KMS-11 (cell line): ENCODE measurements around the gene PROM2.

Experiments
- H2AFZ ChIP-seq: fragments of 200-600 bp; sonication (generic); 2 replicates; pipeline ENCODE4 v1.6.1; 2016; ENCODE audit warnings: antibody characterized with exemption, mixed run types, low read depth
- H3K27ac ChIP-seq: fragments of 200-600 bp; sonication (generic); 2 replicates; pipeline ENCODE4 v1.6.1; 2016; ENCODE audit warnings: mild to moderate bottlenecking, mixed run types
- H3K27me3 ChIP-seq: fragments of 200-600 bp; sonication (generic); 2 replicates; pipeline ENCODE4 v1.6.1; 2017; ENCODE audit warnings: mild to moderate bottlenecking, low read depth, mixed run types, moderate library complexity; ENCODE audit not compliant: insufficient read depth
- H3K36me3 ChIP-seq: fragments of 200-600 bp; sonication (generic); 2 replicates; pipeline ENCODE4 v1.6.1; 2017; ENCODE audit warnings: mild to moderate bottlenecking, mixed run types; ENCODE audit not compliant: insufficient read depth
- H3K4me1 ChIP-seq: fragments of 200-600 bp; sonication (generic); 2 replicates; pipeline ENCODE4 v1.6.1; 2016; ENCODE audit warnings: mild to moderate bottlenecking, low read depth, mixed run types; ENCODE audit not compliant: poor library complexity, severe bottlenecking
- H3K4me2 ChIP-seq: fragments of 200-600 bp; sonication (generic); 2 replicates; pipeline ENCODE4 v1.7.0; 2016; ENCODE audit warnings: mild to moderate bottlenecking, mixed run types
- H3K4me3 ChIP-seq: fragments of 200-600 bp; sonication (generic); IDR thresholded peaks from 2 replicates; pipeline ENCODE4 v1.6.1; 2017; ENCODE audit warnings: low read depth, low read length, mixed read lengths; ENCODE audit not compliant: insufficient read depth
- H3K79me2 ChIP-seq: fragments of 200-600 bp; sonication (generic); 2 replicates; pipeline ENCODE4 v1.6.1; 2016; ENCODE audit warnings: low read depth, mixed run types; ENCODE audit not compliant: insufficient read depth
- H3K9ac ChIP-seq: fragments of 200-600 bp; sonication (generic); 2 replicates; pipeline ENCODE4 v1.6.1; 2016; ENCODE audit warnings: mild to moderate bottlenecking, mixed run types
- H4K20me1 ChIP-seq: fragments of 200-600 bp; sonication (generic); 2 replicates; pipeline ENCODE4 v1.6.1; 2016; ENCODE audit warnings: mild to moderate bottlenecking, mixed run types; ENCODE audit not compliant: insufficient read depth
- TF ChIP-seq, protein P1 (sequence below): fragments of 200-600 bp; sonication (generic); conservative IDR thresholded peaks from 2 replicates; pipeline ENCODE4 v1.6.1; 2017; ENCODE audit warnings: low read depth, mild to moderate bottlenecking, antibody characterized with exemption, low read length, moderate library complexity, mixed read lengths

Gene PROM2

DNA sequence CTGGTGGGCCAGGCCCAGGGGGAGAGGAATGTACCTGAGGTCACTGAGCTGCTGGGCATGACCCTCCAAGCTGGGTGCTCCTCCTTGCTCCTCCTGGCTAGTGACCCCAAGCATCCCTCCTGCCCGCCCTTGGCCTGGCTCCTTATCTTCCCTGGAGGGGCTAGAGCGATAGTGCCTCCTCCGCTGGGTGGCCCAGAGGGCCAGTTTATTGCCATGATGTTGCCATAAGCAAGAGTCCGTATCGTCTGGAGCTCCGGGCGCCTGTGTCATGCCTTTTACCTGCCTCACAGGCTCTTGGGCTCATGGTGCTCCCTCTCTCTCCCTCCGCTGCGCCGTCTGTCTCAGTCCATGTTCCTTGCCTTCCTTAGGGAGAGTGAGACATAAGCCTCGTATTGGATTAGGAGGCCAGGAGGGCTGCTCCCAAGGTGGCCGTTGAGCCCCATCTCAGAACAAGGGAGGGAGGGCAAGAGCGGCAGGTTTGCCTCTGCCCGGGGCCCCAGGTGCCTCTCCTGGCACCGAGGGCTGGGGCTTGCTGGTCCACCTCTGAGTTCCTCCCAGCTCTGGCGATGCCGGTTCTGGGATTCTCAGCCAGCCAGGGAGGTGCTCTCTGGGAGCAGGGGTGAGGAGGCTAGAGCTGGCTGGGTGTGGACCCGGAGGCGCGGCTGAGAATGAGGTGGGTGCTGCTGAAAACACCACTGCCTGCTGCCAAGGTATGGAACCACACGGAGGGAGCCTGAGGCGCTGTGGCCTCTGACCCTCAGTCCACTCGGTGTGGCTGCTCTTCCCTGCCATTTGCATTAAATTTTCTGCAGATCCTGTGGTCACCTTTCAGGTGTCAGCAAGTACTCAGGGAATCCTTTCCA, 45.5 kb downstream of the PROM2 start:
- Histone ChIP-seq H3K27ac (no peak overlapping the region), H3K4me1 (no peaks in the 10 kb centered on the region), H3K27me3 (no peaks in the 10 kb centered on the region), H3K4me2 (no peak overlapping the region), H3K9ac (no peak overlapping the region), H3K4me3 (no peak overlapping the region), H4K20me1 (no peaks in the 10 kb centered on the region), H3K79me2 (no peaks in the 10 kb centered on the region), H3K36me3 (no peaks in the 10 kb centered on the region), H2AFZ (no peak overlapping the region)
- TF ChIP-seq, protein P1, sequence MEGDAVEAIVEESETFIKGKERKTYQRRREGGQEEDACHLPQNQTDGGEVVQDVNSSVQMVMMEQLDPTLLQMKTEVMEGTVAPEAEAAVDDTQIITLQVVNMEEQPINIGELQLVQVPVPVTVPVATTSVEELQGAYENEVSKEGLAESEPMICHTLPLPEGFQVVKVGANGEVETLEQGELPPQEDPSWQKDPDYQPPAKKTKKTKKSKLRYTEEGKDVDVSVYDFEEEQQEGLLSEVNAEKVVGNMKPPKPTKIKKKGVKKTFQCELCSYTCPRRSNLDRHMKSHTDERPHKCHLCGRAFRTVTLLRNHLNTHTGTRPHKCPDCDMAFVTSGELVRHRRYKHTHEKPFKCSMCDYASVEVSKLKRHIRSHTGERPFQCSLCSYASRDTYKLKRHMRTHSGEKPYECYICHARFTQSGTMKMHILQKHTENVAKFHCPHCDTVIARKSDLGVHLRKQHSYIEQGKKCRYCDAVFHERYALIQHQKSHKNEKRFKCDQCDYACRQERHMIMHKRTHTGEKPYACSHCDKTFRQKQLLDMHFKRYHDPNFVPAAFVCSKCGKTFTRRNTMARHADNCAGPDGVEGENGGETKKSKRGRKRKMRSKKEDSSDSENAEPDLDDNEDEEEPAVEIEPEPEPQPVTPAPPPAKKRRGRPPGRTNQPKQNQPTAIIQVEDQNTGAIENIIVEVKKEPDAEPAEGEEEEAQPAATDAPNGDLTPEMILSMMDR: no peak

DNA sequence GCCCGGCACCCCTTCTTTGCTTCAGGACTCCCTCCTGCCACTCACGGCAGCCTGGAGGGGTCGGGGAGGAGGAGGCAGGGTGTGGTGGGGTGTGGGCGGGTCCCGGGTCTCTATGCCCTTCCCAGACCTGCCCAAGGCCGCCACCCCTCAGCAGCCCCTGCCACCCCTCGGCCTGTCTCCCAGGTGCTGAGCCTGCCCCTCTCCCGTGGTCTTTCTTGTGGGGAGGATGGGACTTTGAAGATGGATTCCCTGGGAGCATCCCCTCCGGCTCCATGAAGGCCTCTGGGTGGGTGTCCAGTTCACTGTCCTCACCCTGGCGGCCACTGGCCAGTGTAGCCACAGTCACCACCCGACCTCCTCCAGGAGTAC, 46.1 kb downstream of the PROM2 start:
- Histone ChIP-seq H3K4me3 (no peak overlapping the region), H3K36me3 (no peaks in the 10 kb centered on the region), H3K27ac (no peak overlapping the region), H3K4me1 (no peaks in the 10 kb centered on the region), H3K9ac (no peak overlapping the region), H2AFZ (no peak overlapping the region), H3K27me3 (no peaks in the 10 kb centered on the region), H3K4me2 (no peak overlapping the region), H3K79me2 (no peaks in the 10 kb centered on the region), H4K20me1 (no peaks in the 10 kb centered on the region)
- TF ChIP-seq, protein P1: no peak

DNA sequence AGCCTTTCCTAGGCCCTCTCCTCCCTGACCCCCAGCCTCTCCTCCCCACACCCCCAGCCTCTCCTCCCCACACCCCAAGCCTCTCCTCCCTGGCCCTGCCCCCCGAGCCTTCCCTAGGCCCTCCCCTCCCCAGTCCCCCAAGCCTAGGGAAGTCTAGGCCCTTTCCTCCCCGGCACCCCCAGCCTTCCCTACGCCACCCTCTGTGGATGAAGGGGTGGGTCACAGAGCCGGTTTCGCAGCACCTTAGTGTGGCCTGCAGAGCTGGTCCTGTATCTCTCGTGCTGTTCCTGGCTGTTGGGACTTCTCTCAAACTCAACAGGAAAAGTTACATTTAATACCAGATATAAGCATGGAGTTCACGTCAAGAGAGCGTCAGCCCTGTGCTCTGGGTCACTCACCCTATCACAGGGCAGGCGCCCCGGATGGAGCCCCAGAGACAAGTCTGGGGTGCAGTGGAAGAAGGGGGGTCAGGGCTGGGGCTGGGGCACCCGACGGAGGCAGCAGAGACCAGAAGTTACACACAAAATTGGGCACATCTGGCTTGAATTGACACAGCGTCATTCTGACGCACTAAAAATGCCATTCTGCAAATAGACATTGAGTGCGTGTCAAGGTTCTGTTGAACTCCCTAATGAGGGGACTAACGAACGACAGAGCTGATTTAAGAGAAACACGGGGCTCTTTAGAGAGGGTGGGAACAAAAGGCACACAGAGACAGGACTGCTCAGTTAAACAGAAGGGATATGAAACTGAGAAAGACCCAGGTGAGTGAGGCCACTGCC, 46.9 kb downstream of the PROM2 start:
- no peaks in the 10 kb centered on the region for H3K27me3 ChIP-seq
- H3K4me1 ChIP-seq: no peaks in the 10 kb centered on the region
- no peak overlapping the region for H3K27ac ChIP-seq
- H4K20me1 ChIP-seq: no peaks in the 10 kb centered on the region
- H3K36me3 ChIP-seq: no peaks in the 10 kb centered on the region
- TF ChIP-seq, protein P1: no peak
- no peak overlapping the region for H3K9ac ChIP-seq
- no peak overlapping the region for H2AFZ ChIP-seq
- H3K79me2 ChIP-seq: no peaks in the 10 kb centered on the region
- H3K4me2 ChIP-seq: no peak overlapping the region
- H3K4me3 ChIP-seq: no peak overlapping the region

DNA sequence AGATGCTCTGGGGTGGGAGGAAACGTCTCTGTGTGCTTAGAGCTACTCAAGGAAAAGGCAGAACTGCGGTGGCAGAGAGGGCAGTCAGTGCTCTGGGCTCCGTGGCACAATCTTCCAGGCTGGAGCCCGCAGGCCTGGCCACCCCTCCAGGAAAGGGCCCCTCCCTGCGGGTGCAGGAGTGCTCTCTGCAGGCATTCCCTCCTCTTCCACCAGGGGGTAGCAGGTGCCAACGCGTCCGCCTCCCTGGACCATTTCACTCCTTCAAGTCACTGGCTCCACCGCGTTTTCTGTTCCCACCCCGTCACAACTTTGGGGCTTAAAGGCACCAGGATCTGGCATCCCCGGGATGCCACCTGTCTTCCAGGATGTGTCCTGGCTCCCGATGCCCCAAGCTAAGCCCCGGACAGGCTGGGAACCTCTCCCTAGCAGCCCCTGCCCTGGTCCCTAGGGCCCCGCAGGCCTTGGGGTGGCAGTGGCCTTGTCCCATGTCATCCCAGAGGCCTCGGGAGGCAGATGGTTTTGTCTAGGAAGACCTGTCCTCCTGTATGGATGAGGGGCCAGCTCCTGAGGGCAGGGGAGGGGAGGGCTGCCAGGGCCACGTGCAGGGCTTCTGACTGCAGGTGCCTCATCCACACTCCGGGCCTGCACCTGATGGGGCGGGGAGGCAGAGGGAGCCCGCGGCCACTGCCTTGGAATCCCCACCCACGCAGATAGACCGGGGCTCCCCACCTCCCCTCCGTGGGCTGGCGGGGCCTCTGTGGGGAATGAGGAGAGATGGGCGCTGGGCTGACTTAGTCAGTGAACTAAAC, 49.3 kb downstream of the PROM2 start:
- Histone ChIP-seq H3K4me1 (no peaks in the 10 kb centered on the region), H3K27ac (no peak overlapping the region), H3K27me3 (no peaks in the 10 kb centered on the region), H4K20me1 (no peaks in the 10 kb centered on the region), H2AFZ (no peak overlapping the region), H3K9ac (no peak overlapping the region), H3K79me2 (no peaks in the 10 kb centered on the region), H3K4me3 (no peak overlapping the region), H3K4me2 (no peak overlapping the region), H3K36me3 (no peaks in the 10 kb centered on the region)
- TF ChIP-seq, protein P1: 0 out of 2 replicates have a peak, but pooled peaks have one; percentile 12
